Measurements from ENCODE around the gene IFIT3.

- no peak for TF ChIP-seq CTCF (IDR thresholded peaks at IDR 0.05 in 2 of 3, conservative IDR thresholded peaks at IDR 0.05 in 1 of 3; ENCODE audit: insufficient read depth in 2 of 3, low read depth in 1 of 3, low read length in 3 of 3)
- TF ChIP-seq TCF7L2 (IDR thresholded peaks at IDR 0.05; ENCODE audit: low read depth, low read length) = no peak
- no peak for TF ChIP-seq TBL1XR1 (IDR thresholded peaks at IDR 0.05; ENCODE audit: low read length in 2 of 2)
- no peak for TF ChIP-seq NEUROD1 (IDR thresholded peaks at IDR 0.05; ENCODE audit: borderline replicate concordance, low read depth, low read length, partially characterized antibody)
- TF ChIP-seq ZNF143 (CRISPR knock-in tag; IDR thresholded peaks at IDR 0.05) = no peak
- TF ChIP-seq ZNF263 (CRISPR knock-in tag; IDR thresholded peaks at IDR 0.05; ENCODE audit: borderline replicate concordance) = no peak
Measured at GRCh38 chr10:89339875-89340274, 12.1 kb downstream of the IFIT3 start.

Measured in K562 (cell line).